RCC 7860 (cell line): ENCODE measurements around the gene MTHFD1.

Experiments used
- DNase-seq: peaks from one replicate; pipeline ENCODE4 v3.0.0-alpha.2; 2015; ENCODE audit warnings: low spot score
- FAIRE-seq: peaks from 2 replicates; lab custom pipeline; 2012; peaks lifted over from hg19 to GRCh38; lab: Jason Lieb, UNC

MTHFD1 gene

GRCh38 chr14:64405295-64405694 lies 17.1 kb downstream of the MTHFD1 start:
- DNase-seq (no peak), FAIRE-seq (no peak)

- no peak for DNase-seq
- FAIRE-seq: no peak
These were observed 19.2 kb downstream of the MTHFD1 start for GRCh38 chr14:64407329-64407728.

GRCh38 chr14:64409126-64409920 lies 21.2 kb downstream of the MTHFD1 start:
- FAIRE-seq: no peak
- DNase-seq: no peak

GRCh38 chr14:64410084-64410774 lies 22.1 kb downstream of the MTHFD1 start:
- DNase-seq (peak; percentile 56), FAIRE-seq (peak; percentile 73)

GRCh38 chr14:64411001-64411400 lies 22.8 kb downstream of the MTHFD1 start:
- FAIRE-seq (no peak), DNase-seq (no peak)

- FAIRE-seq (no peak), DNase-seq (no peak)
These were observed 24.1 kb downstream of the MTHFD1 start for GRCh38 chr14:64412237-64412636.

GRCh38 chr14:64416348-64416932 lies 28.3 kb downstream of the MTHFD1 start:
- no peak for FAIRE-seq
- DNase-seq: no peak

GRCh38 chr14:64417055-64417770 lies 29.1 kb downstream of the MTHFD1 start:
- no peak for FAIRE-seq

GRCh38 chr14:64417771-64418125 lies 29.6 kb downstream of the MTHFD1 start:
- DNase-seq (no peak), FAIRE-seq (no peak)

More at GRCh38 chr14:64417055-64417770, 29.1 kb downstream of the MTHFD1 start:
- peak; percentile 37 for DNase-seq

- FAIRE-seq: no peak
These were observed 30.9 kb downstream of the MTHFD1 start for GRCh38 chr14:64419003-64419402.

GRCh38 chr14:64421166-64421565 lies 33.0 kb downstream of the MTHFD1 start:
- no peak for FAIRE-seq

More at GRCh38 chr14:64419003-64419402, 30.9 kb downstream of the MTHFD1 start:
- no peak for DNase-seq

GRCh38 chr14:64422005-64422404 lies 33.9 kb downstream of the MTHFD1 start:
- FAIRE-seq (no peak), DNase-seq (no peak)

More at GRCh38 chr14:64421166-64421565, 33.0 kb downstream of the MTHFD1 start:
- peak; percentile 44 for DNase-seq

- FAIRE-seq (no peak), DNase-seq (no peak)
These were observed 34.6 kb downstream of the MTHFD1 start for GRCh38 chr14:64422756-64423155.

- DNase-seq: no peak
- FAIRE-seq: no peak
These were observed 35.8 kb downstream of the MTHFD1 start for GRCh38 chr14:64423987-64424386.

- no peak for FAIRE-seq
These were observed 46.4 kb downstream of the MTHFD1 start for GRCh38 chr14:64434528-64434927.

GRCh38 chr14:64438181-64438841 lies 50.2 kb downstream of the MTHFD1 start:
- FAIRE-seq (peak; percentile 91), DNase-seq (peak; percentile 90)

More at GRCh38 chr14:64434528-64434927, 46.4 kb downstream of the MTHFD1 start:
- DNase-seq: no peak

GRCh38 chr14:64439141-64439540 lies 51.0 kb downstream of the MTHFD1 start:
- DNase-seq: no peak
- no peak for FAIRE-seq

GRCh38 chr14:64440494-64440893 lies 52.3 kb downstream of the MTHFD1 start:
- FAIRE-seq: no peak
- DNase-seq: no peak

- FAIRE-seq (no peak), DNase-seq (no peak)
These were observed 54.3 kb downstream of the MTHFD1 start for GRCh38 chr14:64442300-64442988.

GRCh38 chr14:64444140-64444539 lies 56.0 kb downstream of the MTHFD1 start:
- DNase-seq (no peak), FAIRE-seq (no peak)
